Measurements from ENCODE around the gene MANEA. TPM values are rescaled to one million over a fixed set of nuclear protein-coding genes. Genes with fewer than 3 reads are reported as not detected.

The MANEA gene
- total RNA-seq, 1 experiment from 2014 or later, result 8.3 TPM

GRCh38 chr6:95547043-95547442 lies 30.3 kb upstream of the MANEA start:
- Histone ChIP-seq H3K4ac (ENCODE audit: low read depth, low read length) (no peak overlapping the region), H4K91ac (ENCODE audit: insufficient read length, low read depth, low read length) (no peak overlapping the region), H4K20me1 (ENCODE audit: control insufficient read depth, insufficient read depth, insufficient read length) (no peaks in the 10 kb centered on the region), H3K27me3 (ENCODE audit: insufficient read depth, low read length) (no peaks in the 10 kb centered on the region), H3K56ac (ENCODE audit: insufficient read length, low read depth, low read length) (no peak overlapping the region), H3K14ac (ENCODE audit: insufficient read depth, low read length) (no peak overlapping the region), H2BK15ac (ENCODE audit: low read depth, low read length) (no peak overlapping the region), H3K23ac (ENCODE audit: insufficient read length, low read depth, low read length) (no peak overlapping the region), H3K9me3 (ENCODE audit: control insufficient read depth, low read depth, low read length) (no peaks in the 10 kb centered on the region), H3K79me1 (ENCODE audit: insufficient read depth, low read depth, low read length, poor library complexity, severe bottlenecking) (no peaks in the 10 kb centered on the region), H2BK20ac (ENCODE audit: low read depth, low read length, poor library complexity, severe bottlenecking) (no peak overlapping the region), H3K9ac (ENCODE audit: extremely low read depth, insufficient read length, low read length) (no peak overlapping the region), H3T11ph (ENCODE audit: low read length) (no peak overlapping the region), H2BK5ac (ENCODE audit: insufficient read length, low read length) (no peak overlapping the region), H3K79me2 (ENCODE audit: insufficient read depth, low read length) (no peaks in the 10 kb centered on the region), H2BK12ac (ENCODE audit: insufficient read length, low read depth, low read length) (no peak overlapping the region), H2AK5ac (ENCODE audit: insufficient read length, low read length) (no peak overlapping the region), H4K5ac (ENCODE audit: insufficient read length, low read depth, low read length) (no peak overlapping the region), H3K23me2 (ENCODE audit: insufficient read length, low read depth, low read length, poor library complexity, severe bottlenecking) (peaks cover 2% of the 10 kb centered on the region), H3K4me2 (ENCODE audit: insufficient read depth, insufficient read length, low read length) (no peak overlapping the region), H3K4me1 (ENCODE audit: insufficient read depth, low read length) (no peaks in the 10 kb centered on the region; the same call in 1 of the 2 replicates), H2AFZ (ENCODE audit: low read length) (no peak overlapping the region), H3K18ac (ENCODE audit: insufficient read length, low read depth, low read length) (no peak overlapping the region), H3K27ac (ENCODE audit: insufficient read length, low read depth, low read length) (no peak overlapping the region), H2BK120ac (ENCODE audit: low read depth, low read length, poor library complexity, severe bottlenecking) (no peak overlapping the region), H4K8ac (replicated peaks; ENCODE audit: insufficient read length, low read depth, low read length) (no peak overlapping the region)
- Mint-ChIP-seq H3K36me3 (ENCODE audit: insufficient read depth in 1 of 3, low read depth in 3 of 3) (no peaks in the 10 kb centered on the region), H3K4me1 (peaks cover 9 to 13% of the 10 kb centered on the region in 2 experiments), H3K9me3 (no peaks in the 10 kb centered on the region), H3K27ac (no peak overlapping the region), H3K4me3 (no peak overlapping the region), H3K27me3 (ENCODE audit: low read depth) (no peaks in the 10 kb centered on the region)
- DNase-seq, result no peak
- no peak for TF ChIP-seq CTCF (conservative IDR thresholded peaks at IDR 0.05)
- WGBS (ENCODE audit: extremely low coverage, insufficient read length, low lambda C conversion rate), result no CpG with 5 or more reads among the region's 1 CpG
